ENCODE results near the gene ERN2.

DNA sequence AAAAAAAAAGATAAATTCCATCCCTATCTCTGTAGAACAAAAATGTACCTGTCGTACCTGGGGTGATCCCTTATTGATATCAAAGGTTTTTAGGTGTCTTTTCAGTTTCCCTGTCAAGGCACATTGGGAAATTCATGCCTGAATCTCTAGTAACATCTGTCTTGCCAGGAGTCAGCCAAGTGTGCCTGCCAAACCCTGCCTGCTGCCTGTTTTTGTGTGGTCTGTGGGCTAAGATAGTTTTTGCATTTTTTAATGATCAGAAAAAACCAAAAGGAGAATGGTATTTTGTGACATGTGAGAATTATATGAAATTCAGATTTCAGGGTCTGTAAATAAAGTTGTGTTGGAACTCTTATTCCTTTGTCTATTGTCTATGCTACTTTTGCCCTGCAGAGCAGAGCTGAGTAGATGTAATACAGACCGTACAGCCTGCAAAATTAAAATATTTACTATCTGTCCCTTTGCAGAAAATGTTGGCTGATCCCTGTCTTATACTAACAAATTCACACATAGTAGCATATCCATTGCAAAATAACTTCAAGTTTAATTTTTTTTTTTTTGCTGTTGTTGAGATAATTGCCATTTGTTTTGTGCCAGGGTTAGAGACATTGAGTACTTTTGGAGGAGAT, 28.8 kb upstream of the ERN2 start:
- TF ChIP-seq BHLHE40 (IDR thresholded peaks at IDR 0.05; ENCODE audit: borderline replicate concordance): no peak
- TF ChIP-seq SP1 (IDR thresholded peaks at IDR 0.05): no peak
- no peak for TF ChIP-seq FOXM1 (IDR thresholded peaks at IDR 0.05; ENCODE audit: borderline replicate concordance)
- no peak for TF ChIP-seq ARNT (IDR thresholded peaks at IDR 0.05)
- TF ChIP-seq CTBP1 (IDR thresholded peaks at IDR 0.05; ENCODE audit: borderline replicate concordance): no peak
- TF ChIP-seq, protein P1, sequence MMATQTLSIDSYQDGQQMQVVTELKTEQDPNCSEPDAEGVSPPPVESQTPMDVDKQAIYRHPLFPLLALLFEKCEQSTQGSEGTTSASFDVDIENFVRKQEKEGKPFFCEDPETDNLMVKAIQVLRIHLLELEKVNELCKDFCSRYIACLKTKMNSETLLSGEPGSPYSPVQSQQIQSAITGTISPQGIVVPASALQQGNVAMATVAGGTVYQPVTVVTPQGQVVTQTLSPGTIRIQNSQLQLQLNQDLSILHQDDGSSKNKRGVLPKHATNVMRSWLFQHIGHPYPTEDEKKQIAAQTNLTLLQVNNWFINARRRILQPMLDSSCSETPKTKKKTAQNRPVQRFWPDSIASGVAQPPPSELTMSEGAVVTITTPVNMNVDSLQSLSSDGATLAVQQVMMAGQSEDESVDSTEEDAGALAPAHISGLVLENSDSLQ (IDR thresholded peaks at IDR 0.05): no peak
- TF ChIP-seq FOXA1 (IDR thresholded peaks at IDR 0.05): no peak
- TF ChIP-seq ZNF384 (IDR thresholded peaks at IDR 0.05): no peak
- TF ChIP-seq TARDBP (IDR thresholded peaks at IDR 0.05): no peak
- TF ChIP-seq ELF4 (IDR thresholded peaks at IDR 0.05): no peak

Measured in HEK293T (cell line).